Measurements from ENCODE around the gene MFAP5.

MFAP5 gene

DNA sequence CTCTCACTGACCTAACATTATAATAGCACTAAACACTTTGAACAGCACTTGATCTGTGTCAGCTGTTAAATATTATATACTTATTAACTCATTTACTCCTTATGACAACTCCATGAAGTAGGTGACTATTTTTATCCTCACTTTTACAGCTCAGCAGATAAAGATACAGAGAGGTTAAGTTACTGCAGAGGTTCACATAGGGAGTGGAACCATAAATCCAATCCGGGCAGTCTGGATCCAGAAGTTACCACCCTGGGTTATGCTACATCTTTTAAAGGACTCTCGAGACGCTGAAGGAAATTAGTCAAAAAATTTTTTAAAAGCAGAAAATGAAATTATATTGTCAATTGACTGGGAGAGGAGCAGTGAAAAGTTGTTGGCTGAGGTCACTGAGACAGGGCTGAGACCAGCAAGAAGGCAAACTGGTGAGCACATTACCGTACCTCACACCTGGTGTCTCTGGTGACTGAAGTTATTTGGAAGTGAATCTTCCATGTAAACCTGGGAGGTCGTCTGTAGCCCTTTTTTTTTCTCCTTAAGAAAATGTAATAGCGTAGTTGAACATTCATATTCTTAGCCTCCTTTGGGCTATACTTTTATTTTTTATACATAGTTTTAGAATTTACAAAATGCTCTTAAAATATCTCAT, 33.9 kb upstream of the MFAP5 start:
- no peaks in the 10 kb centered on the region for H4K20me1 ChIP-seq (ENCODE audit: insufficient read depth, low read length)
- H3K9me3 ChIP-seq (ENCODE audit: low read length) = no peaks in the 10 kb centered on the region
- peaks cover 74% of the 10 kb centered on the region for H3K4me1 ChIP-seq (ENCODE audit: insufficient read depth, low read length, severe bottlenecking)
- TF ChIP-seq EZH2 (IDR thresholded peaks at IDR 0.05; ENCODE audit: borderline replicate concordance, low read length) = no peak
- TF ChIP-seq, protein P1, sequence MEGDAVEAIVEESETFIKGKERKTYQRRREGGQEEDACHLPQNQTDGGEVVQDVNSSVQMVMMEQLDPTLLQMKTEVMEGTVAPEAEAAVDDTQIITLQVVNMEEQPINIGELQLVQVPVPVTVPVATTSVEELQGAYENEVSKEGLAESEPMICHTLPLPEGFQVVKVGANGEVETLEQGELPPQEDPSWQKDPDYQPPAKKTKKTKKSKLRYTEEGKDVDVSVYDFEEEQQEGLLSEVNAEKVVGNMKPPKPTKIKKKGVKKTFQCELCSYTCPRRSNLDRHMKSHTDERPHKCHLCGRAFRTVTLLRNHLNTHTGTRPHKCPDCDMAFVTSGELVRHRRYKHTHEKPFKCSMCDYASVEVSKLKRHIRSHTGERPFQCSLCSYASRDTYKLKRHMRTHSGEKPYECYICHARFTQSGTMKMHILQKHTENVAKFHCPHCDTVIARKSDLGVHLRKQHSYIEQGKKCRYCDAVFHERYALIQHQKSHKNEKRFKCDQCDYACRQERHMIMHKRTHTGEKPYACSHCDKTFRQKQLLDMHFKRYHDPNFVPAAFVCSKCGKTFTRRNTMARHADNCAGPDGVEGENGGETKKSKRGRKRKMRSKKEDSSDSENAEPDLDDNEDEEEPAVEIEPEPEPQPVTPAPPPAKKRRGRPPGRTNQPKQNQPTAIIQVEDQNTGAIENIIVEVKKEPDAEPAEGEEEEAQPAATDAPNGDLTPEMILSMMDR (IDR thresholded peaks at IDR 0.05; ENCODE audit: low read length) = no peak
- H3K79me2 ChIP-seq (ENCODE audit: insufficient read depth, low read length) = peaks cover 31% of the 10 kb centered on the region
- H2AFZ ChIP-seq (ENCODE audit: low read length) = no peak overlapping the region
- H3K9ac ChIP-seq (ENCODE audit: low read length) = peak overlapping the region; percentile 93
- peaks cover 12% of the 10 kb centered on the region for H3K36me3 ChIP-seq (ENCODE audit: insufficient read depth, low read length)
- peak overlapping the region; percentile 93 for H3K4me3 ChIP-seq (ENCODE audit: low read depth, low read length, poor library complexity, severe bottlenecking)
- H3K27me3 ChIP-seq (ENCODE audit: insufficient read depth, low read length) = no peaks in the 10 kb centered on the region
- 0 out of 2 replicates have a peak, but pooled peaks cover 3% of the 10 kb centered on the region for H3F3A ChIP-seq (ENCODE audit: insufficient read depth, low read length)
- H3K4me2 ChIP-seq (ENCODE audit: low read length) = peak overlapping the region; percentile 87
- peak overlapping the region; percentile 79 for H3K27ac ChIP-seq (ENCODE audit: low read depth, low read length, poor library complexity, severe bottlenecking)
- no peaks in the 10 kb centered on the region for H3K9me2 ChIP-seq (ENCODE audit: low read depth, low read length)

GRCh38 chr12:8695116-8695515, 32.5 kb upstream of the MFAP5 start:
- Histone ChIP-seq H3K4me2 (ENCODE audit: low read length) (peak overlapping the region; percentile 27; the same call in 1 of the 2 replicates), H3F3A (ENCODE audit: insufficient read depth, low read length) (0 out of 2 replicates have a peak, but pooled peaks cover 3% of the 10 kb centered on the region), H3K36me3 (ENCODE audit: insufficient read depth, low read length) (peaks cover 2% of the 10 kb centered on the region; the same call in 1 of the 2 replicates), H3K9me2 (ENCODE audit: low read depth, low read length) (no peaks in the 10 kb centered on the region), H3K27me3 (ENCODE audit: insufficient read depth, low read length) (no peaks in the 10 kb centered on the region), H3K79me2 (ENCODE audit: insufficient read depth, low read length) (peaks cover 17% of the 10 kb centered on the region), H3K9me3 (ENCODE audit: low read length) (no peaks in the 10 kb centered on the region), H3K9ac (ENCODE audit: low read length) (no peak overlapping the region), H3K4me1 (ENCODE audit: insufficient read depth, low read length, severe bottlenecking) (peaks cover 68% of the 10 kb centered on the region), H3K4me3 (ENCODE audit: low read depth, low read length, poor library complexity, severe bottlenecking) (no peak overlapping the region), H3K27ac (ENCODE audit: low read depth, low read length, poor library complexity, severe bottlenecking) (peak overlapping the region; percentile 79), H2AFZ (ENCODE audit: low read length) (no peak overlapping the region), H4K20me1 (ENCODE audit: insufficient read depth, low read length) (no peaks in the 10 kb centered on the region)
- TF ChIP-seq, protein P1 (IDR thresholded peaks at IDR 0.05; ENCODE audit: low read length) = no peak
- no peak for TF ChIP-seq EZH2 (IDR thresholded peaks at IDR 0.05; ENCODE audit: borderline replicate concordance, low read length)

DNA sequence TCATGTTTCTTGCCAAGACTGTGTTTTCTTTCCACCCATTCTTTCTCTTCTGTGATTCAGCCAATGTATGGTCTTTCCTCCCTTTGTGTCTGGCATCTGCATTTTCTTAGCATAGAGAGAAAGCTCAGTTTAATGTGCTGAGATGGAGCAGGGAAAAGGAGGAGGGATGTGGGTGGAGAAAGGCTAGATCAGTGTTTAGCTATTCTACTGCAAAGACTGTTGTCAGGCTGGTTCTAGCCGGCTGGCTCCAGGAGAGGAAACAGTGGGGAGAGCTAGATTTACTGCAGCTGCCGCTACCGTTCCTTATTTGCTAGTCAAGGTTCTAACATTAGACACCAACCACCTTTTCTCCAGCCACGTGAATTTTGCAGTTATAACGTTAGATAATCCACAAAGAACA, 29.9 kb upstream of the MFAP5 start:
- H3K9me2 ChIP-seq (ENCODE audit: low read depth, low read length) = no peaks in the 10 kb centered on the region
- H3K36me3 ChIP-seq (ENCODE audit: insufficient read depth, low read length) = no peaks in the 10 kb centered on the region
- peak overlapping the region; percentile 24 for H3K4me3 ChIP-seq (ENCODE audit: low read depth, low read length, poor library complexity, severe bottlenecking)
- peak overlapping the region; percentile 65 for H3K9ac ChIP-seq (ENCODE audit: low read length)
- H2AFZ ChIP-seq (ENCODE audit: low read length) = peak overlapping the region; percentile 66; the same call in 1 of the 2 replicates
- TF ChIP-seq EZH2 (IDR thresholded peaks at IDR 0.05; ENCODE audit: borderline replicate concordance, low read length) = no peak
- TF ChIP-seq, protein P1 (IDR thresholded peaks at IDR 0.05; ENCODE audit: low read length) = no peak
- H3K4me2 ChIP-seq (ENCODE audit: low read length) = peak overlapping the region; percentile 61
- H4K20me1 ChIP-seq (ENCODE audit: insufficient read depth, low read length) = no peaks in the 10 kb centered on the region
- 0 out of 2 replicates have a peak, but pooled peaks cover 3% of the 10 kb centered on the region for H3F3A ChIP-seq (ENCODE audit: insufficient read depth, low read length)
- no peaks in the 10 kb centered on the region for H3K27me3 ChIP-seq (ENCODE audit: insufficient read depth, low read length)
- peaks cover 79% of the 10 kb centered on the region for H3K4me1 ChIP-seq (ENCODE audit: insufficient read depth, low read length, severe bottlenecking)
- no peaks in the 10 kb centered on the region for H3K9me3 ChIP-seq (ENCODE audit: low read length)
- no peaks in the 10 kb centered on the region for H3K79me2 ChIP-seq (ENCODE audit: insufficient read depth, low read length)
- peak overlapping the region; percentile 96 for H3K27ac ChIP-seq (ENCODE audit: low read depth, low read length, poor library complexity, severe bottlenecking)
